Measurements from ENCODE around the gene PRELID2.

The PRELID2 gene

DNA sequence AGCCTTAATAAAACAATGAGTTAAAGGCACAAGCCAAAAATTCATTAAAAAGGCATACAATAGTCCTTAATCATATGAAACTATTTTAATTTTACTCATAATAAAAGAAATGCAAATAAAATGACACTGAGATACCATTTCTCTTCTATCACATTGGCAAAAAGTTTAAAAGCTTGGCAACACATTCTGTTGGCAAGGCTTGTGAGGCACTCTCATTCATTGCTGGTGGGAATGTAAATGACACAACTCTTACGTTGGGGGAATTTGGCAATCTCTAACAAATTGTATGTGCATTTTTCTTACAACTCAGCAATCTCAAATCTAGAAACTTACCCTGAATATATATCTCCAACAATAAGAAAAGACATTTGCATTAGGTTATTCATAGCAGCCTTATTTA is 111.6 kb downstream of the PRELID2 start:
- Histone ChIP-seq H3K27ac (ENCODE audit: insufficient read depth, low read length, poor library complexity, severe bottlenecking) (no peak overlapping the region), H3K4me1 (ENCODE audit: control insufficient read depth, insufficient read depth, low read length, poor library complexity, severe bottlenecking) (no peaks in the 10 kb centered on the region), H3K36me3 (ENCODE audit: control insufficient read depth, insufficient read depth, low read length) (no peaks in the 10 kb centered on the region), H3K27me3 (replicated peaks; ENCODE audit: control insufficient read depth, insufficient read depth, low read length, poor library complexity, severe bottlenecking) (no peaks in the 10 kb centered on the region), H3K4me3 (ENCODE audit: insufficient read depth, low read depth, low read length, poor library complexity, severe bottlenecking) (no peak overlapping the region), H3K9me3 (ENCODE audit: control insufficient read depth, low read length) (no peaks in the 10 kb centered on the region)
- no peak for DNase-seq

DNA sequence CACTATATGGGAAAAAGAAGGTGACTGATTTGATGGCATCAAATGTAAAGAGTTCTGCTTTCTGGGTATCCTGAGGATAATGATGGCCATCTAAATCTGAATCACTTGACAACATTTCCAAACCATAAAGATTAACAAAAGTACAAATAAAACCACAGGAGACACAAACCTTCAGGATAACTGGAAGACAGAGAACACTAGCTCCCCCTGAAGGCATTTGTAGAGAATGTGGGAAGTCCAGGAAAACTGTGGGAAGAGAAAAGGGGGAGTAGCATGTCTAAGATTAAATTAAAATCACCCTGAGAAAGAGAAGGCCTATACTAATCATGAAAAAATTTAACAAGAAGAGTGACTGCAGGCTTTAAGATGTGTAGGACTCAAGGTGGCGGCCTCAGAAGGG is 116.2 kb downstream of the PRELID2 start:
- Histone ChIP-seq H3K4me3 (ENCODE audit: insufficient read depth, low read depth, low read length, poor library complexity, severe bottlenecking) (no peak overlapping the region), H3K9me3 (ENCODE audit: control insufficient read depth, low read length) (no peaks in the 10 kb centered on the region), H3K27ac (ENCODE audit: insufficient read depth, low read length, poor library complexity, severe bottlenecking) (no peak overlapping the region), H3K27me3 (replicated peaks; ENCODE audit: control insufficient read depth, insufficient read depth, low read length, poor library complexity, severe bottlenecking) (no peaks in the 10 kb centered on the region), H3K4me1 (ENCODE audit: control insufficient read depth, insufficient read depth, low read length, poor library complexity, severe bottlenecking) (no peaks in the 10 kb centered on the region), H3K36me3 (ENCODE audit: control insufficient read depth, insufficient read depth, low read length) (no peaks in the 10 kb centered on the region)
- DNase-seq: no peak

DNA sequence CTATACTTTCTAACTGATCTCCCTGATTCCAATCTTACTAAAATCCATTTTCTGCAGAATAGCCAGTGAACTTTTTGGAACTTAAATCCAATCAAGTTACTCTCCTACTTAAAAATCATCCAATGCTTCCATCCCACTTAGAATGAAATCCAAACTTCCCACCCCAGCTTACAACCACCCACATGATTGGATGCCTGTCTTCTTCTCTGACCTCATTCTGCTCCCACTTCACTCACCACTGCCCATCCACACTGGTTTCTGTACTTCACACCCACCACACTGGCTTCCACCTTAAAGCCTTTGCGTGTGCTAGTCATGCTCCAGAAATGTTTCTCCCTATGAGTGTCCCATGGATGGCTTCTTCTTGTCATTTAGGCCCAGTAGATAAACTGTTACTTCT is 119.7 kb downstream of the PRELID2 start:
- Histone ChIP-seq H3K4me3 (ENCODE audit: insufficient read depth, low read depth, low read length, poor library complexity, severe bottlenecking) (no peak overlapping the region), H3K4me1 (ENCODE audit: control insufficient read depth, insufficient read depth, low read length, poor library complexity, severe bottlenecking) (no peaks in the 10 kb centered on the region)
- DNase-seq: no peak

DNA sequence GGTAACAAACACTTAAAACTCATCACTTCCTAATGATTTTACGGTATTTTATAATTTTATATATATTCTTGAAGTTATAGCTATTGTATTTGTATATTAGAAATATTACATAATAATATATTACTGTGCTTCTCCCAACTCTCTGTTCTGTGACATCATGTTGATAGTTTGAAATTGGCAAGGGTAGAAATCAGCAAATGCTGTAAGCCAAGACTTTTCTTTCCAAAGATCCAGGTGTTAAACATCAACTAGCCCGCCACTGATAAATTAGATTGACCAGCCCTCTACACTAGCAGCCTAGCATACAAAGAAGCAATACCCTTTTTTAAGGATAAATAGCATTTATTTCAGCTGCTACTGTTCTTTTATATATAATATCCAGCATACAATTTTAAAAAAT is 122.9 kb downstream of the PRELID2 start:
- no peaks in the 10 kb centered on the region for H3K9me3 ChIP-seq (ENCODE audit: control insufficient read depth, low read length)
- H3K36me3 ChIP-seq (ENCODE audit: control insufficient read depth, insufficient read depth, low read length): no peaks in the 10 kb centered on the region
- DNase-seq: no peak
- H3K27me3 ChIP-seq (replicated peaks; ENCODE audit: control insufficient read depth, insufficient read depth, low read length, poor library complexity, severe bottlenecking): no peaks in the 10 kb centered on the region
- H3K4me1 ChIP-seq (ENCODE audit: control insufficient read depth, insufficient read depth, low read length, poor library complexity, severe bottlenecking): no peaks in the 10 kb centered on the region
- no peak overlapping the region for H3K27ac ChIP-seq (ENCODE audit: insufficient read depth, low read length, poor library complexity, severe bottlenecking)
- no peak overlapping the region for H3K4me3 ChIP-seq (ENCODE audit: insufficient read depth, low read depth, low read length, poor library complexity, severe bottlenecking)

More for the DNA sequence above, 119.7 kb downstream of the PRELID2 start:
- H3K9me3 ChIP-seq (ENCODE audit: control insufficient read depth, low read length): no peaks in the 10 kb centered on the region
- H3K36me3 ChIP-seq (ENCODE audit: control insufficient read depth, insufficient read depth, low read length): no peaks in the 10 kb centered on the region
- H3K27me3 ChIP-seq (replicated peaks; ENCODE audit: control insufficient read depth, insufficient read depth, low read length, poor library complexity, severe bottlenecking): no peaks in the 10 kb centered on the region
- H3K27ac ChIP-seq (ENCODE audit: insufficient read depth, low read length, poor library complexity, severe bottlenecking): no peak overlapping the region

DNA sequence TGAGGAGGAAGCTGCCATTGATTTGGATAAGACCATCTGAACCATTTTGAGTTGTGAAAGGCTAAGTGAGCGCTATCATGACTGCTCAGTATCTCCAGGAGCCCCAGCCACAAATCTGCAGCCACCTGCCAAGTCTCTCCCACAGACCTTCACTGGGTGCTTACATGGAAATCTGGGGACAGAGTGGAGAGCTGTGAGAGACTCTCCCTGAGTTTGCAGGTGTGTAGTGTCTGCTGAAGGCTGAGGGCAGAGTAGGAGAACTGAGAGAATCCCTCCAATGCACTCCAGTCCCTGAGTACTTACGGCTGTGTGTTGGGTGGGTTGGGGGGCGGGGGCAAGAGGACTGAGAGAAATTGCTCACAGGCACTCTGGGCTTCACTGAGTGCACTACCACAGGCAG is 123.7 kb downstream of the PRELID2 start:
- Histone ChIP-seq H3K4me3 (ENCODE audit: insufficient read depth, low read depth, low read length, poor library complexity, severe bottlenecking) (no peak overlapping the region), H3K27me3 (replicated peaks; ENCODE audit: control insufficient read depth, insufficient read depth, low read length, poor library complexity, severe bottlenecking) (no peaks in the 10 kb centered on the region), H3K4me1 (ENCODE audit: control insufficient read depth, insufficient read depth, low read length, poor library complexity, severe bottlenecking) (no peaks in the 10 kb centered on the region), H3K36me3 (ENCODE audit: control insufficient read depth, insufficient read depth, low read length) (no peaks in the 10 kb centered on the region), H3K27ac (ENCODE audit: insufficient read depth, low read length, poor library complexity, severe bottlenecking) (no peak overlapping the region), H3K9me3 (ENCODE audit: control insufficient read depth, low read length) (no peaks in the 10 kb centered on the region)
- DNase-seq: no peak
